RWPE1 (cell line): Measurements from ENCODE around the gene ARID3B.
A peak's percentile ranks its signal among the peaks of the same experiment; 100 is the strongest.

Source experiments
- CTCF ChIA-PET: fragments of 350-600 bp; sonication (Branson Sonifier 250); formaldehyde crosslinking; extraction: SDS; loops from one replicate; lab custom pipeline; 2021; lab: Yijun Ruan, JAX
- POLR2A ChIA-PET: fragments of 400-600 bp; formaldehyde crosslinking; extraction: SDS; loops from one replicate; lab custom pipeline; 2020; ENCODE audit warnings: antibody characterized with exemption; ENCODE audit not compliant: low non-redundant PET; lab: Yijun Ruan, JAX
- DNase-seq: peaks from one replicate; pipeline ENCODE4 v3.0.0; 2012; ENCODE audit warnings: low spot score
- H3K27ac ChIP-seq: fragments of 450-650 bp; 2 replicates; pipeline ENCODE4 v1.5.1; 2017
- TF ChIP-seq, protein P1 (sequence below): fragments of 450-650 bp; conservative IDR thresholded peaks from 2 replicates; pipeline ENCODE4 v1.5.1; 2017; ENCODE audit warnings: low read depth, mild to moderate bottlenecking

ARID3B gene

GRCh38 chr15:74631935-74632560 is 91.0 kb downstream of the ARID3B start:
- DNase-seq = peak; percentile 76
- ChIA-PET POLR2A (no interaction called here), CTCF (interaction anchor here (0.6 to 14.2 kb wide), 25 partner anchors 9 to 693 kb away, joined by 3 to 258 read pairs (median 4); no protein-coding TSS in a partner anchor)
- peak overlapping the region; percentile 51 for H3K27ac ChIP-seq
- TF ChIP-seq, protein P1, sequence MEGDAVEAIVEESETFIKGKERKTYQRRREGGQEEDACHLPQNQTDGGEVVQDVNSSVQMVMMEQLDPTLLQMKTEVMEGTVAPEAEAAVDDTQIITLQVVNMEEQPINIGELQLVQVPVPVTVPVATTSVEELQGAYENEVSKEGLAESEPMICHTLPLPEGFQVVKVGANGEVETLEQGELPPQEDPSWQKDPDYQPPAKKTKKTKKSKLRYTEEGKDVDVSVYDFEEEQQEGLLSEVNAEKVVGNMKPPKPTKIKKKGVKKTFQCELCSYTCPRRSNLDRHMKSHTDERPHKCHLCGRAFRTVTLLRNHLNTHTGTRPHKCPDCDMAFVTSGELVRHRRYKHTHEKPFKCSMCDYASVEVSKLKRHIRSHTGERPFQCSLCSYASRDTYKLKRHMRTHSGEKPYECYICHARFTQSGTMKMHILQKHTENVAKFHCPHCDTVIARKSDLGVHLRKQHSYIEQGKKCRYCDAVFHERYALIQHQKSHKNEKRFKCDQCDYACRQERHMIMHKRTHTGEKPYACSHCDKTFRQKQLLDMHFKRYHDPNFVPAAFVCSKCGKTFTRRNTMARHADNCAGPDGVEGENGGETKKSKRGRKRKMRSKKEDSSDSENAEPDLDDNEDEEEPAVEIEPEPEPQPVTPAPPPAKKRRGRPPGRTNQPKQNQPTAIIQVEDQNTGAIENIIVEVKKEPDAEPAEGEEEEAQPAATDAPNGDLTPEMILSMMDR = peak; percentile 98

GRCh38 chr15:74632601-74633000 is 91.6 kb downstream of the ARID3B start:
- DNase-seq = no peak
- H3K27ac ChIP-seq = peak overlapping the region; percentile 51; the same call in 1 of the 2 replicates
- TF ChIP-seq, protein P1 = no peak
- POLR2A ChIA-PET = no interaction called here
- CTCF ChIA-PET = interaction anchor here (0.6 to 14.2 kb wide), 19 partner anchors 8 to 694 kb away, joined by 3 to 258 read pairs (median 4); no protein-coding TSS in a partner anchor

DNA sequence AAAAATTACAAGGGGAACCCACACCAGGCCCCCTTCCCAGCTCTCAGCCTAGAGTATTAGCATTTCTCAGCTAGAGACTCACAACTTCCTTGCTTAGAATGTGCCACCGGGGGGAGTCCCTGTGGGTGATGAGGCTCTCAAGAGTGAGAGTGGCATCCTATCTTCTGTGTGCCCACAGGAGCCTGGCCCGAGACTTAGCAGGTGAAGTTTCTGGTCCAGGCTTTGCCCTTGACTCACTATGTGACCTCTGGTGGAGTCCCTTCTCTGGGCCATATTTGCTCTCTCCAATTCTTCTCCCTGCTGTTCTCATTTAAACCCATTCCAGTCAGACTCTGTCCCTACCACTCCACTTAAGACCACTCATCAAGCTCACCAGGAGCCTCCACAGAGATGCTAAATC is 92.8 kb downstream of the ARID3B start:
- TF ChIP-seq, protein P1 = no peak
- H3K27ac ChIP-seq = no peak overlapping the region
- POLR2A ChIA-PET = no interaction called here
- CTCF ChIA-PET = interaction anchor here (0.6 to 14.2 kb wide), 7 partner anchors 12 to 259 kb away, joined by 3 to 258 read pairs (median 7); no protein-coding TSS in a partner anchor
- no peak for DNase-seq

DNA sequence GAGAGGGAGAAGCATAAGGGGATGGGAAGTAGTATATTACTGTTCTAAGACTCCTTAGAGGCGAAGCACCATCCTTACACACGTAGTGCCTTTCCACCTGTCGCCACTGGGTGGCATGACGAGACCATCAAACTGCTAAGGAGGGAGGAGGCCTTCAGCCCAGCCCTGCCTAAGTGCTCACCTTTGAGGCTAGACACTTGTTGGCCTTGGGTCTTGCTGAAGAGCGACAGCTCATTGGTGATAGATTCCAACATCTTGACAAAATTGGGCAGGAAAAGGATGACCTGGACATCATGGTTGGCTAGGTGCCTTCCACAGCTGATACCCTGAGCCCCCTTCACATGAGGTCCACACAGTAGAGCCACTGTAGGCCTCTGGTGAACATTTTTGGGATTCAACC is 94.2 kb downstream of the ARID3B start:
- DNase-seq = peak; percentile 82
- ChIA-PET POLR2A (no interaction called here), CTCF (interaction anchor here (0.5 to 14.2 kb wide), 13 partner anchors 14 to 326 kb away, joined by 3 to 258 read pairs (median 3); no protein-coding TSS in a partner anchor)

DNA sequence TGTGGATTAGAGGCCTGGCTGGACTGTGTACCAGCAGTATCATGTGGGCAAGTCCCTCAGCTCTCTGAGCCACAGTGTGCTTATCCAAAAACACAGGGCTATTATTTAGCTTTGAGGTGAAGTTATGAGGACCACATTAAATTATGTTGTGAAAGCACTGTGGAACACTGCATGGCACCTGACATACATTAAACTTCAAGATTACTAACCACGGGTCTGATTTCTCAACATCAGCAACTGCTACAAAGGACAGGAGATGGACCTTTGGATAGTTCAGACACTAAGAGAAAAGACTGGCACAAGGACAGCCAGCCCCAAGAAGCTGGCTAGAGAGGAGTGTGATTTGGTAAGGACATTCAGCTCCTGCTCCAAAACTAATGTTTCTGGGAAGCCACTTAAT is 96.0 kb downstream of the ARID3B start:
- POLR2A ChIA-PET = no interaction called here
- no peak for DNase-seq
- TF ChIP-seq, protein P1 = no peak
- no peak overlapping the region for H3K27ac ChIP-seq
- CTCF ChIA-PET = interaction anchor here (14.2 kb wide), 1 partner anchor 133 kb away, joined by 258 read pairs; no protein-coding TSS in a partner anchor

More for the DNA sequence above, 94.2 kb downstream of the ARID3B start:
- H3K27ac ChIP-seq = no peak overlapping the region
- TF ChIP-seq, protein P1 = peak; percentile 92

GRCh38 chr15:74641151-74641550 is 100.1 kb downstream of the ARID3B start:
- POLR2A ChIA-PET = no interaction called here
- CTCF ChIA-PET = interaction anchor here (1.8 to 14.2 kb wide), 2 partner anchors 9 to 128 kb away, joined by 4 to 258 read pairs; no protein-coding TSS in a partner anchor
- TF ChIP-seq, protein P1 = no peak

More at GRCh38 chr15:74641151-74641550, 100.1 kb downstream of the ARID3B start:
- no peak overlapping the region for H3K27ac ChIP-seq
- no peak for DNase-seq
